Left renal pelvis (tissue), 4 donors: ENCODE measurements around the gene ZXDA. TPM values are rescaled to one million over a fixed set of nuclear protein-coding genes. Genes with fewer than 3 reads are reported as not detected.

ENCODE experiments used
- DNase-seq, 4 donors: peaks; one replicate each; pipeline ENCODE4 v3.0.0-alpha.2; 2013; ENCODE audit warnings: low read depth in 4 of 4, low spot score in 3 of 4
- polyA plus RNA-seq, 4 donors: library from polyadenylated mRNA; unstranded; fragments of 120-200 nt; gene quantifications; one replicate each; pipeline ENCODE4 v1.2.1, GENCODE V29; 2013; ENCODE audit not compliant: insufficient read length in 4 of 4

The ZXDA gene
- polyA plus RNA-seq, 4 donors, result 4.3 to 5.4 (median 5.3) TPM

DNA sequence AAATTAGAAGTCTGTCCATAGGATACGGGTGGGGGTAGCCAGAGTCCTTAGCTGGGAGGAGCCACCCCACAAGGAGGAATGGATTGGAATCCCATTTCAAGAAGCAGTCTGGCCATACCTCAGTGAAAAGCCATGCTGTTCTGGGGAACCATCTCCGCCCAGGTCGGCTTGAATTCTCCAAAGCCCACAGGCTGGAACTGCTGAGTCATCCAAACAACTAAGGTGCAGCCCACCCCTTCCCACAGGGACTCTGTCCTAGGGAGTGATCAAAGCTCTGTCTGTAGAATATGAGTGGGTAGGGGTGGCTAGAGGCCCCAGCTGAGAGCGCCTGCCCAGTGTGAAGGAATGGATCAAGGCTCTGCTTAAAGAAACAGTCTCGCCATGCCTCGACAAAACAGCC, 38.8 kb downstream of the ZXDA start:
- DNase-seq, result no peak

Other genes with a start within 250 kb of the ZXDA start
- under 1 TPM in 1 of 4 donors, not detected in 3; 0.06 TPM for gene NLRP2B, start 230.2 kb downstream of the ZXDA start, polyA plus RNA-seq